ENCODE data around the gene CD93.

DNA sequence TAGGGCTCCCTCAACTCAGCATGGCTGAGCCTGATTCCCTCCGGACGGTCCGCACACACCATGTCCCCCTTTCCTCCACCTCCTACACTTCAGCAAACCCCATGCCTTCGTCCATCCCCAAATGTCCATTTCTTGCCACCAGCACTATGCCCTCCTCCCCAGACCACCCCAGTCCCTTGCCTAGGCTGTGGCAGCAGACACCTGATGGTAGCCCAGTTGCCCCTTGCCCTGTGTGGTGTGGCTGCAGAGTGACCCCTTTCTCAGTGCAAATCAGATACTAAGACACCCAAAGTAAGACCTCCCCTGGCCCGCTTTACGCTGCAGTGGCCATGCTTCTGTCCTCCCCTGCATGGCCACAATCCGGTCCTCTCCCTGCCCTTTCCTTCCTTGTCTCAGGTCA is 34.1 kb upstream of the CD93 start:
- TF ChIP-seq, protein P1, sequence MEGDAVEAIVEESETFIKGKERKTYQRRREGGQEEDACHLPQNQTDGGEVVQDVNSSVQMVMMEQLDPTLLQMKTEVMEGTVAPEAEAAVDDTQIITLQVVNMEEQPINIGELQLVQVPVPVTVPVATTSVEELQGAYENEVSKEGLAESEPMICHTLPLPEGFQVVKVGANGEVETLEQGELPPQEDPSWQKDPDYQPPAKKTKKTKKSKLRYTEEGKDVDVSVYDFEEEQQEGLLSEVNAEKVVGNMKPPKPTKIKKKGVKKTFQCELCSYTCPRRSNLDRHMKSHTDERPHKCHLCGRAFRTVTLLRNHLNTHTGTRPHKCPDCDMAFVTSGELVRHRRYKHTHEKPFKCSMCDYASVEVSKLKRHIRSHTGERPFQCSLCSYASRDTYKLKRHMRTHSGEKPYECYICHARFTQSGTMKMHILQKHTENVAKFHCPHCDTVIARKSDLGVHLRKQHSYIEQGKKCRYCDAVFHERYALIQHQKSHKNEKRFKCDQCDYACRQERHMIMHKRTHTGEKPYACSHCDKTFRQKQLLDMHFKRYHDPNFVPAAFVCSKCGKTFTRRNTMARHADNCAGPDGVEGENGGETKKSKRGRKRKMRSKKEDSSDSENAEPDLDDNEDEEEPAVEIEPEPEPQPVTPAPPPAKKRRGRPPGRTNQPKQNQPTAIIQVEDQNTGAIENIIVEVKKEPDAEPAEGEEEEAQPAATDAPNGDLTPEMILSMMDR (IDR thresholded peaks at IDR 0.05) = no peak
- TF ChIP-seq POLR2AphosphoS5 (IDR thresholded peaks at IDR 0.05) (no peak), POLR2A (IDR thresholded peaks at IDR 0.05) (no peak)

Data from transverse colon (tissue), 4 donors.